B cell (primary cell): Measurements from ENCODE around the gene RASGRF2.

ENCODE experiments used
- CTCF ChIP-seq: fragments of 200-600 bp; IDR thresholded peaks from one replicate; pipeline ENCODE4 v1.8.0; 2022; ENCODE audit warnings: antibody characterized with exemption, mild to moderate bottlenecking
- EZH2 ChIP-seq: IDR thresholded peaks from 2 replicates; pipeline ENCODE4 v1.6.1; 2012; ENCODE audit warnings: borderline replicate concordance, low read depth, mild to moderate bottlenecking, moderate library complexity, low read length; ENCODE audit not compliant: insufficient read depth, poor library complexity, severe bottlenecking

GRCh38 chr5:81154725-81155124, 194.6 kb downstream of the RASGRF2 start:
- TF ChIP-seq EZH2 (no peak), CTCF (no peak)
